IPS DF 6.9 (cell line): ENCODE results near the gene CRACR2B.

Source experiments
- DNase-seq: peaks from one replicate; pipeline ENCODE4 v3.0.0-alpha.2; 2013; ENCODE audit warnings: low read depth, low spot score
- H3K27ac ChIP-seq: one replicate; pipeline ENCODE4 v1.5.1; 2013; ENCODE audit warnings: low read length, control low read depth
- H3K27me3 ChIP-seq: 2 replicates; pipeline ENCODE4 v1.6.1; 2013; ENCODE audit warnings: mild to moderate bottlenecking, low read length; ENCODE audit not compliant: control insufficient read depth, insufficient read depth
- H3K36me3 ChIP-seq: 2 replicates; pipeline ENCODE4 v1.6.1; 2013; ENCODE audit warnings: low read length; ENCODE audit not compliant: control insufficient read depth, insufficient read depth
- H3K4me1 ChIP-seq: 2 replicates; pipeline ENCODE4 v1.6.1; 2013; ENCODE audit warnings: low read length; ENCODE audit not compliant: control insufficient read depth, insufficient read depth
- H3K4me3 ChIP-seq: 2 replicates; pipeline ENCODE4 v1.5.1; 2013; ENCODE audit warnings: mild to moderate bottlenecking, low read length
- H3K9me3 ChIP-seq: 2 replicates; pipeline ENCODE4 v1.6.1; 2013; ENCODE audit warnings: low read length, inconsistent platforms; ENCODE audit not compliant: control insufficient read depth, insufficient read depth
- WGBS: extraction: QIAGEN DNeasy Blood & Tissue Kit; methylation state at CpG from one replicate; pipeline ENCODE4 v1.1.7; 2013; ENCODE audit warnings: mixed read lengths, missing lambda C conversion rate; ENCODE audit not compliant: insufficient read length, insufficient coverage; 5-methylcytosine and 5-hydroxymethylcytosine counted together

The CRACR2B gene

GRCh38 chr11:834371-835316 lies 6.9 kb downstream of the CRACR2B start:
- Histone ChIP-seq H3K27ac (no peak overlapping the region), H3K36me3 (peaks cover 16% of the 10 kb centered on the region), H3K4me1 (peaks cover 18% of the 10 kb centered on the region), H3K27me3 (peaks cover 6% of the 10 kb centered on the region; the same call in 1 of the 2 replicates), H3K9me3 (no peaks in the 10 kb centered on the region), H3K4me3 (no peak overlapping the region)
- no CpG with 5 or more reads among the region's 31 CpGs for WGBS
- DNase-seq: no peak

GRCh38 chr11:836274-836673 lies 8.6 kb downstream of the CRACR2B start:
- H3K4me3 ChIP-seq: no peak overlapping the region
- H3K27me3 ChIP-seq: peaks cover 5% of the 10 kb centered on the region; the same call in 1 of the 2 replicates
- no peaks in the 10 kb centered on the region for H3K9me3 ChIP-seq
- H3K4me1 ChIP-seq: peaks cover 14% of the 10 kb centered on the region
- WGBS: no CpG with 5 or more reads among the region's 14 CpGs
- no peak overlapping the region for H3K27ac ChIP-seq
- H3K36me3 ChIP-seq: peaks cover 27% of the 10 kb centered on the region
- no peak for DNase-seq

- peaks cover 27% of the 10 kb centered on the region for H3K36me3 ChIP-seq
- no CpG with 5 or more reads among the region's 9 CpGs for WGBS
- H3K27me3 ChIP-seq: peaks cover 3% of the 10 kb centered on the region; the same call in 1 of the 2 replicates
- H3K4me3 ChIP-seq: no peak overlapping the region
- H3K4me1 ChIP-seq: peaks cover 16% of the 10 kb centered on the region
- no peak overlapping the region for H3K27ac ChIP-seq
- no peak for DNase-seq
- no peaks in the 10 kb centered on the region for H3K9me3 ChIP-seq
Measured at GRCh38 chr11:836700-837099, 9.0 kb downstream of the CRACR2B start.

- H3K27me3 ChIP-seq: no peaks in the 10 kb centered on the region
- peaks cover 27% of the 10 kb centered on the region for H3K36me3 ChIP-seq
- WGBS: no CpG with 5 or more reads among the region's 22 CpGs
- no peaks in the 10 kb centered on the region for H3K9me3 ChIP-seq
- DNase-seq: no peak
- H3K27ac ChIP-seq: no peak overlapping the region
- H3K4me1 ChIP-seq: peaks cover 11% of the 10 kb centered on the region
- H3K4me3 ChIP-seq: no peak overlapping the region
Measured at GRCh38 chr11:837189-837989, 9.7 kb downstream of the CRACR2B start.

- peaks cover 27% of the 10 kb centered on the region for H3K36me3 ChIP-seq
- H3K4me3 ChIP-seq: no peak overlapping the region
- no CpG with 5 or more reads among the region's 8 CpGs for WGBS
- DNase-seq: no peak
- no peak overlapping the region for H3K27ac ChIP-seq
- H3K9me3 ChIP-seq: no peaks in the 10 kb centered on the region
- H3K27me3 ChIP-seq: no peaks in the 10 kb centered on the region
- H3K4me1 ChIP-seq: peaks cover 10% of the 10 kb centered on the region
Measured at GRCh38 chr11:837990-838307, 10.2 kb downstream of the CRACR2B start.

GRCh38 chr11:838441-839279 lies 10.9 kb downstream of the CRACR2B start:
- no peak overlapping the region for H3K27ac ChIP-seq
- H3K4me1 ChIP-seq: peaks cover 10% of the 10 kb centered on the region

GRCh38 chr11:839280-839623 lies 11.5 kb downstream of the CRACR2B start:
- Histone ChIP-seq H3K27me3 (no peaks in the 10 kb centered on the region), H3K27ac (no peak overlapping the region), H3K4me3 (no peak overlapping the region), H3K36me3 (peaks cover 27% of the 10 kb centered on the region), H3K9me3 (no peaks in the 10 kb centered on the region), H3K4me1 (peaks cover 7% of the 10 kb centered on the region)
- DNase-seq: no peak
- WGBS: no CpG with 5 or more reads among the region's 5 CpGs

More at GRCh38 chr11:838441-839279, 10.9 kb downstream of the CRACR2B start:
- H3K9me3 ChIP-seq: no peaks in the 10 kb centered on the region
- H3K4me3 ChIP-seq: no peak overlapping the region
- no CpG with 5 or more reads among the region's 17 CpGs for WGBS
- H3K27me3 ChIP-seq: no peaks in the 10 kb centered on the region
- no peak for DNase-seq
- peaks cover 27% of the 10 kb centered on the region for H3K36me3 ChIP-seq

GRCh38 chr11:839875-840617 lies 12.3 kb downstream of the CRACR2B start:
- no CpG with 5 or more reads among the region's 25 CpGs for WGBS
- Histone ChIP-seq H3K4me3 (no peak overlapping the region), H3K27ac (no peak overlapping the region), H3K4me1 (peaks cover 6% of the 10 kb centered on the region), H3K9me3 (no peaks in the 10 kb centered on the region), H3K27me3 (no peaks in the 10 kb centered on the region), H3K36me3 (peaks cover 27% of the 10 kb centered on the region)
- DNase-seq: no peak

- Histone ChIP-seq H3K4me3 (peak overlapping the region; percentile 93), H3K27ac (no peak overlapping the region), H3K4me1 (peaks cover 13% of the 10 kb centered on the region), H3K9me3 (no peaks in the 10 kb centered on the region), H3K27me3 (no peaks in the 10 kb centered on the region), H3K36me3 (peaks cover 27% of the 10 kb centered on the region)
- no CpG with 5 or more reads among the region's 27 CpGs for WGBS
- no peak for DNase-seq
Measured at GRCh38 chr11:841981-842369, 14.3 kb downstream of the CRACR2B start.
